ENCODE measurements around the gene AUTS2. TPM values are rescaled to one million over a fixed set of nuclear protein-coding genes. Genes with fewer than 3 reads are reported as not detected.

Gene AUTS2
- total and polyA plus RNA-seq, 10 of the 15 experiments (the other 5 are each of a cell fraction or from before 2014, with no cell fraction given) = 6.4 to 55.6 (median 21.6) TPM

GRCh38 chr7:69610374-69611084 lies 12.3 kb downstream of the AUTS2 start:
- in situ Hi-C loops (cut with MboI) = no loop called here
- ChIA-PET RAD21 (ENCODE audit: unreplicated experiment) (no interaction called here), CTCF (interaction anchor here (1.0 to 1.3 kb wide), 2 partner anchors 14 to 66 kb away, joined by 3 read pairs; no protein-coding TSS in a partner anchor), POLR2A (interaction anchor here (0.6 kb wide), 2 partner anchors 9 to 78 kb away, joined by 3 to 4 read pairs; no protein-coding TSS in a partner anchor), SMC1A (ENCODE audit: uncharacterized antibody, unreplicated experiment) (interaction anchor here (0.7 to 1.6 kb wide), 7 partner anchors 9 to 86 kb away, joined by 3 to 6 read pairs (median 4); no protein-coding TSS in a partner anchor)
- Histone ChIP-seq H3K4me3 (no peak overlapping the region), H3K27me3 (replicated peaks in 1 of 2; ENCODE audit: control insufficient read depth in 2 of 2, insufficient read depth in 2 of 2, low read length in 1 of 2) (no peaks in the 10 kb centered on the region), H3K9ac (ENCODE audit: control insufficient read depth, insufficient read depth, low read length) (no peak overlapping the region), H3K27ac (ENCODE audit: control insufficient read depth, insufficient read depth) (no peak overlapping the region), H3K79me2 (ENCODE audit: control insufficient read depth, insufficient read depth, low read length) (peaks cover 12% of the 10 kb centered on the region), H2AFZ (ENCODE audit: control insufficient read depth, low read depth, low read length) (no peak overlapping the region), H3K4me2 (ENCODE audit: control insufficient read depth, insufficient read depth) (no peak overlapping the region), H3K9me3 (replicated peaks; ENCODE audit: control insufficient read depth, insufficient read depth, low read length) (no peaks in the 10 kb centered on the region), H3K36me3 (ENCODE audit: control insufficient read depth in 2 of 2, insufficient read depth in 2 of 2, low read length in 1 of 2) (no peaks in the 10 kb centered on the region), H3K4me1 (ENCODE audit: control insufficient read depth, insufficient read depth, low read length) (peaks cover under 1% of the 10 kb centered on the region; the same call in 1 of the 2 replicates), H4K20me1 (ENCODE audit: control insufficient read depth, insufficient read depth) (no peaks in the 10 kb centered on the region)
- WGBS (ENCODE audit: insufficient coverage, insufficient replicate concordance, low lambda C conversion rate, missing lambda C conversion rate) = 8% methylated on average over 8 of the region's 8 CpGs
- BruUV-seq (replicated peaks) = no TSS peak
- ATAC-seq (no peak), FAIRE-seq (no peak), DNase-seq (ENCODE audit: low read depth, low spot score) (no peak)
- intact Hi-C loops (cut with micrococcal nuclease; ENCODE audit: unreplicated experiment) = no loop called here
- no peak for TF ChIP-seq CHD4 (IDR thresholded peaks at IDR 0.05)
- no peak for TF ChIP-seq E2F8 (IDR thresholded peaks at IDR 0.05; ENCODE audit: low read depth, partially characterized antibody)
- no peak for TF ChIP-seq SMAD5 (IDR thresholded peaks at IDR 0.05; ENCODE audit: low read depth)
- 0 out of 4 replicates have a peak, but pooled peaks of 1 of the 2 experiments have one; percentile 11 for TF ChIP-seq BHLHE40 (IDR thresholded peaks at IDR 0.05; ENCODE audit: borderline replicate concordance in 1 of 2, low read depth in 2 of 2, low read length in 1 of 2)
- no peak for TF ChIP-seq SKIL (IDR thresholded peaks at IDR 0.05; ENCODE audit: low read depth, poor library complexity, severe bottlenecking)
- TF ChIP-seq TARDBP (IDR thresholded peaks at IDR 0.05; ENCODE audit: borderline replicate concordance) = no peak
- TF ChIP-seq POLR2AphosphoS2 (IDR thresholded peaks at IDR 0.05; ENCODE audit: low read depth, low read length) = no peak

Data from GM12878 (cell line).